GM23248 (cell line): ENCODE measurements around the gene ZC2HC1C. TPM values are rescaled to one million over a fixed set of nuclear protein-coding genes. Genes with fewer than 3 reads are reported as not detected.
A peak's percentile ranks its signal among the peaks of the same experiment; 100 is the strongest.
"Not testable (repeated sequence)": the region's sequence is repeated elsewhere in the genome, so short reads cannot be mapped to it uniquely, and the experiment has no call there.

Source experiments
- DNase-seq: peaks from one replicate; pipeline ENCODE4 v3.0.0-alpha.2; 2015
- H2AFZ ChIP-seq: fragments of 200-600 bp; sonication (generic); 2 replicates; pipeline ENCODE4 v1.6.1; 2016; ENCODE audit warnings: antibody characterized with exemption
- H3F3A ChIP-seq: fragments of 200-600 bp; sonication (generic); 2 replicates; pipeline ENCODE4 v1.6.1; 2016; ENCODE audit warnings: mild to moderate bottlenecking, antibody characterized with exemption, mixed run types; ENCODE audit not compliant: insufficient read depth
- H3K27ac ChIP-seq: fragments of 200-600 bp; sonication (generic); 2 replicates; pipeline ENCODE4 v1.5.1; 2016; ENCODE audit warnings: mild to moderate bottlenecking
- H3K27me3 ChIP-seq: fragments of 200-600 bp; sonication (generic); replicated peaks from 2 replicates; pipeline ENCODE4 v1.6.1; 2016; ENCODE audit warnings: mild to moderate bottlenecking; ENCODE audit not compliant: insufficient read depth
- H3K36me3 ChIP-seq: fragments of 200-600 bp; sonication (generic); 2 replicates; pipeline ENCODE4 v1.6.1; 2016; ENCODE audit warnings: low read depth, mild to moderate bottlenecking
- H3K4me1 ChIP-seq: fragments of 200-600 bp; sonication (generic); 2 replicates; pipeline ENCODE4 v1.6.1; 2016; ENCODE audit warnings: mild to moderate bottlenecking; ENCODE audit not compliant: insufficient read depth
- H3K4me2 ChIP-seq: fragments of 200-600 bp; sonication (generic); one replicate; pipeline ENCODE4 v1.6.1; 2016; ENCODE audit warnings: mild to moderate bottlenecking; ENCODE audit not compliant: unreplicated experiment
- H3K4me3 ChIP-seq: fragments of 200-600 bp; sonication (generic); 2 replicates; pipeline ENCODE4 v1.5.1; 2016; ENCODE audit warnings: mild to moderate bottlenecking
- H3K79me2 ChIP-seq: fragments of 200-600 bp; sonication (generic); 2 replicates; pipeline ENCODE4 v1.6.1; 2016; ENCODE audit warnings: mild to moderate bottlenecking; ENCODE audit not compliant: insufficient read depth
- H3K9ac ChIP-seq: fragments of 200-600 bp; sonication (generic); 2 replicates; pipeline ENCODE4 v1.6.1; 2016; ENCODE audit warnings: mild to moderate bottlenecking
- H3K9me2 ChIP-seq: fragments of 200-600 bp; sonication (generic); 2 replicates; pipeline ENCODE4 v1.6.1; 2016; ENCODE audit warnings: mixed run types, mild to moderate bottlenecking, moderate library complexity; ENCODE audit not compliant: insufficient read depth
- H3K9me3 ChIP-seq: fragments of 200-600 bp; sonication (generic); one replicate; pipeline ENCODE4 v1.6.1; 2017; ENCODE audit warnings: low read depth
- H4K20me1 ChIP-seq: fragments of 200-600 bp; sonication (generic); 2 replicates; pipeline ENCODE4 v1.6.0; 2016; ENCODE audit not compliant: insufficient read depth
- EZH2 ChIP-seq: fragments of 200-600 bp; sonication (generic); IDR thresholded peaks from 2 replicates; pipeline ENCODE4 v1.6.1; 2018; ENCODE audit warnings: antibody characterized with exemption, mild to moderate bottlenecking; ENCODE audit not compliant: insufficient read depth, poor library complexity, severe bottlenecking
- EZH2phosphoT487 ChIP-seq: fragments of 200-600 bp; sonication (generic); IDR thresholded peaks from 2 replicates; pipeline ENCODE4 v1.6.1; 2018; ENCODE audit warnings: antibody characterized with exemption, moderate library complexity, mild to moderate bottlenecking, low read depth; ENCODE audit not compliant: insufficient read depth
- WGBS, 2 experiments: methylation state at CpG; one replicate each; pipeline ENCODE4 v1.1.6; 2015 to 2017; ENCODE audit warnings: low lambda C conversion rate in 2 of 2, low coverage in 1 of 2; ENCODE audit errors: missing lambda C conversion rate in 2 of 2; 5-methylcytosine and 5-hydroxymethylcytosine counted together
- in situ Hi-C: fragments of 300-500 bp; cut with MboI; formaldehyde crosslinking; loops from 2 replicates; pipeline ENCODE4 v1.15.0; 2020
- polyA plus RNA-seq: library from polyadenylated mRNA; unstranded; fragments of >200 nt; fragmentation: Nextera tagmentation; extraction: Ambion mirVana; gene quantifications from 2 replicates; pipeline ENCODE4 v1.2.1, GENCODE V29; 2016
- total RNA-seq: library from RNA; depleted of rRNA; stranded (reverse); fragments of >200 nt; shearing (Covaris generic); gene quantifications from 2 replicates; pipeline ENCODE4 v1.2.3, GENCODE V29; 2014

The ZC2HC1C gene
- total and polyA plus RNA-seq, 2 experiments from 2014 or later = 1.0 to 5.3 TPM

DNA sequence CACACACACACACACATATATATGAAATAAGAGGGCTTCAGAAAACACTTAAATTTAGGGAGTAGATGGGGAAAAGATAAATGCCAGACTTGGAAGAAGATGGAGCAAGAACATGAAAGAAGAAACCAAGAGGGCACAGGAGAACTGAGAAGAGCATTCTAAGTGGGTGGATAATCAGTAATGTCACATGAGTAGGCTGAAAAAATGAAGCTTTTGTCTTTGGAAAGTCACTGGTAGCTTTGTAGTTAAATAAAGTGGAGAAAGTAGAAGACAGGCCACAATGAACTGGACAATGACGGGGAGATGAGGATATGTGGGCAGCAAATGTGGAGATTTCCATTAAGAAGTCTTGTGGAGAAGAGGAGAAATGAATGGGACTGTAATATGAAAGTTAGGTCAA is 2.2 kb upstream of the ZC2HC1C start:
- Histone ChIP-seq H3K9ac (no peak overlapping the region), H3K9me3 (no peaks in the 10 kb centered on the region), H3K4me3 (no peak overlapping the region), H3F3A (peaks cover 23% of the 10 kb centered on the region; the same call in 1 of the 2 replicates), H3K27me3 (no peaks in the 10 kb centered on the region), H2AFZ (no peak overlapping the region), H3K27ac (no peak overlapping the region), H4K20me1 (no peaks in the 10 kb centered on the region), H3K79me2 (peaks cover 13% of the 10 kb centered on the region), H3K4me2 (no peak overlapping the region), H3K9me2 (no peaks in the 10 kb centered on the region), H3K4me1 (peaks cover 22% of the 10 kb centered on the region), H3K36me3 (no peaks in the 10 kb centered on the region)
- in situ Hi-C loops = no loop called here
- no peak for TF ChIP-seq EZH2phosphoT487
- no peak for TF ChIP-seq EZH2
- 100% methylated on average over 1 of the region's 1 CpG for WGBS, 2 experiments
- DNase-seq = no peak

- DNase-seq, H3K27ac ChIP-seq, H3K9me3 ChIP-seq, H3K27me3 ChIP-seq, H4K20me1 ChIP-seq, H3K36me3 ChIP-seq, H3K79me2 ChIP-seq, in situ Hi-C loops, H3K9me2 ChIP-seq, H3K4me2 ChIP-seq, H2AFZ ChIP-seq: not testable (repeated sequence)
- peaks cover 23% of the 10 kb centered on the region; the same call in 1 of the 2 replicates for H3F3A ChIP-seq
- H3K9ac ChIP-seq = 0 out of 2 replicates have a peak overlapping the region, but pooled peaks have one; percentile 80
- H3K4me1 ChIP-seq = peaks cover 20% of the 10 kb centered on the region
- WGBS, 2 experiments = 91 to 97% methylated on average over 4 of the region's 4 CpGs
- H3K4me3 ChIP-seq = 0 out of 2 replicates have a peak overlapping the region, but pooled peaks have one; percentile 73
These were observed 1.7 kb upstream of the ZC2HC1C start for GRCh38 chr14:75067765-75068164.

- Histone ChIP-seq H2AFZ (peak overlapping the region; percentile 75), H3K36me3 (no peaks in the 10 kb centered on the region), H3F3A (peaks cover 23% of the 10 kb centered on the region; the same call in 1 of the 2 replicates), H3K4me3 (peak overlapping the region; percentile 73), H3K27me3 (no peaks in the 10 kb centered on the region), H4K20me1 (no peaks in the 10 kb centered on the region), H3K9me3 (no peaks in the 10 kb centered on the region), H3K4me2 (peak overlapping the region; percentile 86), H3K27ac (peak overlapping the region; percentile 74), H3K9me2 (no peaks in the 10 kb centered on the region), H3K79me2 (peaks cover under 1% of the 10 kb centered on the region; the same call in 1 of the 2 replicates), H3K4me1 (peaks cover 18% of the 10 kb centered on the region), H3K9ac (peak overlapping the region; percentile 80)
- no peak for TF ChIP-seq EZH2
- WGBS, 2 experiments = 4 to 6% methylated on average over 15 of the region's 15 CpGs
- in situ Hi-C loops = no loop called here
- no peak for DNase-seq
These were observed 934 bp upstream of the ZC2HC1C start for GRCh38 chr14:75068294-75069120.

GRCh38 chr14:75069811-75070145 is 337 bp downstream of the ZC2HC1C start:
- Histone ChIP-seq H4K20me1 (no peaks in the 10 kb centered on the region), H3K79me2 (no peaks in the 10 kb centered on the region; the same call in 1 of the 2 replicates), H3K36me3 (no peaks in the 10 kb centered on the region), H3K27ac (peak overlapping the region; percentile 74), H3K9me2 (no peaks in the 10 kb centered on the region), H3K9me3 (no peaks in the 10 kb centered on the region), H2AFZ (peak overlapping the region; percentile 75), H3K4me3 (peak overlapping the region; percentile 73), H3F3A (peaks cover 23% of the 10 kb centered on the region; the same call in 1 of the 2 replicates), H3K9ac (peak overlapping the region; percentile 80), H3K27me3 (no peaks in the 10 kb centered on the region), H3K4me2 (peak overlapping the region; percentile 86), H3K4me1 (peaks cover 18% of the 10 kb centered on the region)
- WGBS, 2 experiments = 29% methylated on average over 12 of the region's 12 CpGs
- DNase-seq = no peak
- no peak for TF ChIP-seq EZH2phosphoT487
- TF ChIP-seq EZH2 = no peak
- in situ Hi-C loops = loop anchor here (10.0 kb wide), 1 partner anchor 135 kb away; no protein-coding TSS in a partner anchor
